HEK293 (cell line): ENCODE measurements around the gene HGS.

Experiments used
- CTCF ChIA-PET: fragments of 350-600 bp; formaldehyde crosslinking; extraction: SDS; loops from one replicate; lab custom pipeline; 2021; ENCODE audit warnings: antibody characterized with exemption; lab: Yijun Ruan, JAX
- POLR2A ChIA-PET: fragments of 300-600 bp; formaldehyde crosslinking; extraction: SDS; loops from one replicate; lab custom pipeline; 2020; ENCODE audit warnings: antibody characterized with exemption, inconsistent platforms; lab: Yijun Ruan, JAX
- H3K27ac ChIP-seq: fragments of 200-500 bp; sonication (Bioruptor generic); 2 replicates; pipeline ENCODE4 v1.5.1; 2014; ENCODE audit warnings: low read depth, low read length, control low read depth, inconsistent platforms; ENCODE audit errors: extremely low read depth
- H3K36me3 ChIP-seq, 2 experiments: fragments of 200-500 bp in 1 of 2; sonication (Bioruptor generic) in 1 of 2; 1 replicate in 1 of 2; 2 replicates in 1 of 2; pipeline ENCODE4 v1.5.1; 2014 to 2017; ENCODE audit warnings: inconsistent platforms in 2 of 2, low read length in 2 of 2; ENCODE audit not compliant: control insufficient read depth in 2 of 2, insufficient read depth in 1 of 2
- H3K4me1 ChIP-seq: fragments of 200-500 bp; sonication (Bioruptor generic); 2 replicates; pipeline ENCODE4 v1.5.1; 2014; ENCODE audit warnings: mild to moderate bottlenecking, low read length, inconsistent platforms; ENCODE audit not compliant: control insufficient read depth, insufficient read depth
- H3K4me3 ChIP-seq: 2 replicates; pipeline ENCODE4 v1.5.1; 2011; ENCODE audit warnings: low read depth, mild to moderate bottlenecking, control low read depth, low read length, moderate library complexity
- H3K9me3 ChIP-seq: fragments of 200-500 bp; sonication (Bioruptor generic); 2 replicates; pipeline ENCODE4 v1.5.1; 2014; ENCODE audit warnings: low read depth, low read length, inconsistent platforms; ENCODE audit not compliant: control insufficient read depth, insufficient read depth
- EGR2 ChIP-seq: fragments of 450-650 bp; formaldehyde crosslinking; IDR thresholded peaks from 2 replicates; pipeline ENCODE4 v1.5.1; 2016; ENCODE audit warnings: low read depth, missing biosample characterization, missing genetic modification characterization
- GFI1B ChIP-seq: fragments of 450-650 bp; formaldehyde crosslinking; IDR thresholded peaks from 2 replicates; pipeline ENCODE4 v1.5.1; 2016; ENCODE audit warnings: missing biosample characterization, missing genetic modification characterization
- GLIS1 ChIP-seq: fragments of 450-650 bp; formaldehyde crosslinking; IDR thresholded peaks from 2 replicates; pipeline ENCODE4 v1.5.1; 2016; ENCODE audit warnings: missing biosample characterization, missing genetic modification characterization
- GLIS2 ChIP-seq: fragments of 450-650 bp; formaldehyde crosslinking; IDR thresholded peaks from 2 replicates; pipeline ENCODE4 v1.5.1; 2016; ENCODE audit warnings: missing biosample characterization, missing genetic modification characterization
- HIC1 ChIP-seq: fragments of 450-650 bp; formaldehyde crosslinking; IDR thresholded peaks from 2 replicates; pipeline ENCODE4 v1.5.1; 2016; ENCODE audit warnings: missing biosample characterization, missing genetic modification characterization
- OVOL3 ChIP-seq: fragments of 450-650 bp; formaldehyde crosslinking; IDR thresholded peaks from 2 replicates; pipeline ENCODE4 v1.5.1; 2016; ENCODE audit warnings: missing biosample characterization, missing genetic modification characterization
- REPIN1 ChIP-seq: fragments of 450-650 bp; formaldehyde crosslinking; IDR thresholded peaks from 2 replicates; pipeline ENCODE4 v1.5.1; 2017; ENCODE audit warnings: missing biosample characterization, missing genetic modification characterization, low read depth
- TCF7L2 ChIP-seq: IDR thresholded peaks from 2 replicates; pipeline ENCODE4 v1.6.1; 2011; ENCODE audit warnings: low read depth, mild to moderate bottlenecking, inconsistent platforms, low read length, moderate library complexity, borderline replicate concordance
- WT1 ChIP-seq: fragments of 450-650 bp; formaldehyde crosslinking; IDR thresholded peaks from 2 replicates; pipeline ENCODE4 v1.5.1; 2016; ENCODE audit warnings: missing biosample characterization, missing genetic modification characterization
- ZBTB10 ChIP-seq: fragments of 450-650 bp; formaldehyde crosslinking; IDR thresholded peaks from 2 replicates; pipeline ENCODE4 v1.5.1; 2016; ENCODE audit warnings: missing biosample characterization, missing genetic modification characterization
- ZBTB44 ChIP-seq: fragments of 450-650 bp; IDR thresholded peaks from 2 replicates; pipeline ENCODE4 v1.5.1; 2018; ENCODE audit warnings: missing biosample characterization, mild to moderate bottlenecking, missing genetic modification characterization
- ZBTB8A ChIP-seq: fragments of 450-650 bp; formaldehyde crosslinking; IDR thresholded peaks from 2 replicates; pipeline ENCODE4 v1.5.1; 2016; ENCODE audit warnings: missing biosample characterization, missing genetic modification characterization
- ZFHX2 ChIP-seq: fragments of 450-650 bp; formaldehyde crosslinking; conservative IDR thresholded peaks from 2 replicates; pipeline ENCODE4 v1.5.1; 2016; ENCODE audit warnings: missing biosample characterization, missing genetic modification characterization
- ZNF140 ChIP-seq: fragments of 450-650 bp; formaldehyde crosslinking; IDR thresholded peaks from 2 replicates; pipeline ENCODE4 v1.5.1; 2016; ENCODE audit warnings: missing biosample characterization, missing genetic modification characterization
- ZNF302 ChIP-seq: fragments of 450-650 bp; formaldehyde crosslinking; IDR thresholded peaks from 2 replicates; pipeline ENCODE4 v1.5.1; 2016; ENCODE audit warnings: missing biosample characterization, missing genetic modification characterization, low read depth
- ZNF335 ChIP-seq: fragments of 450-650 bp; formaldehyde crosslinking; conservative IDR thresholded peaks from 2 replicates; pipeline ENCODE4 v1.5.1; 2016; ENCODE audit warnings: missing biosample characterization, missing genetic modification characterization
- ZNF394 ChIP-seq: fragments of 450-650 bp; formaldehyde crosslinking; IDR thresholded peaks from 2 replicates; pipeline ENCODE4 v1.5.1; 2016; ENCODE audit warnings: missing biosample characterization, missing genetic modification characterization, mild to moderate bottlenecking, moderate library complexity, borderline replicate concordance
- ZNF544 ChIP-seq: fragments of 450-650 bp; formaldehyde crosslinking; IDR thresholded peaks from 2 replicates; pipeline ENCODE4 v1.5.0; 2017; ENCODE audit warnings: missing biosample characterization, missing genetic modification characterization
- ZNF629 ChIP-seq: fragments of 450-650 bp; formaldehyde crosslinking; IDR thresholded peaks from 2 replicates; pipeline ENCODE4 v1.5.1; 2017; ENCODE audit warnings: missing biosample characterization, missing genetic modification characterization
- ZNF692 ChIP-seq: fragments of 450-650 bp; formaldehyde crosslinking; IDR thresholded peaks from 2 replicates; pipeline ENCODE4 v1.5.1; 2016; ENCODE audit warnings: missing biosample characterization, missing genetic modification characterization
- ZNF76 ChIP-seq: fragments of 450-650 bp; formaldehyde crosslinking; IDR thresholded peaks from 2 replicates; pipeline ENCODE4; 2016; ENCODE audit warnings: low read depth, missing biosample characterization, missing genetic modification characterization, borderline replicate concordance
- ZSCAN18 ChIP-seq: fragments of 450-650 bp; formaldehyde crosslinking; IDR thresholded peaks from 2 replicates; pipeline ENCODE4 v1.5.1; 2016; ENCODE audit warnings: missing biosample characterization, missing genetic modification characterization
- ZSCAN30 ChIP-seq: fragments of 450-650 bp; IDR thresholded peaks from 2 replicates; pipeline ENCODE4 v1.5.1; 2018; ENCODE audit warnings: missing biosample characterization, mild to moderate bottlenecking, missing genetic modification characterization, moderate library complexity
- TF ChIP-seq, protein P1 (sequence below): fragments of 450-650 bp; formaldehyde crosslinking; IDR thresholded peaks from 2 replicates; pipeline ENCODE4 v1.5.1; 2016; ENCODE audit warnings: missing biosample characterization, missing genetic modification characterization

HGS gene

GRCh38 chr17:81711814-81712467, 28.1 kb downstream of the HGS start, which contains the start of gene SLC25A10:
Gene SLC25A10 (plus strand): TSS chr17:81712284. CDS start chr17:81712427, 143 bp downstream.
- Histone ChIP-seq H3K9me3 (no peaks in the 10 kb centered on the region), H3K4me1 (peaks cover 9% of the 10 kb centered on the region; the same call in 1 of the 2 replicates), H3K27ac (peak within 1 kb of the TSS; percentile 87), H3K4me3 (peak within 1 kb of the TSS; percentile 73), H3K36me3 (peaks cover 0 to 57% of the 10 kb centered on the region in 2 experiments; a peak in 1 of 3 replicates)
- ChIA-PET POLR2A (interaction anchor here (0.5 to 6.4 kb wide), 13 partner anchors 10 to 317 kb away, joined by 3 to 55 read pairs (median 4); partner anchors contain the start of genes ARL16, BAHCC1, CENPX and HGS), CTCF (interaction anchor here (1.0 to 2.6 kb wide), 3 partner anchors 20 to 37 kb away, joined by 3 to 13 read pairs (median 4); no protein-coding TSS in a partner anchor)
- TF ChIP-seq WT1 (0 out of 2 replicates have a peak, but pooled peaks have one; percentile 9), ZBTB44 (tag by site-specific recombination) (peak; percentile 65; the same call in 1 of the 2 replicates), ZNF692 (tag by site-specific recombination) (peak; percentile 99), ZNF302 (tag by site-specific recombination) (no peak), ZNF394 (peak; percentile 22; the same call in 1 of the 2 replicates), GFI1B (tag by site-specific recombination) (no peak), ZNF629 (tag by site-specific recombination) (0 out of 2 replicates have a peak, but pooled peaks have one; percentile 44), ZSCAN30 (tag by site-specific recombination) (peak; percentile 87), ZNF544 (tag by site-specific recombination) (no peak), TCF7L2 (peak; percentile 95), OVOL3 (tag by site-specific recombination) (peak; percentile 2; the same call in 1 of the 2 replicates), ZNF76 (peak; percentile 53; the same call in 1 of the 2 replicates), HIC1 (peak; percentile 33; the same call in 1 of the 2 replicates), ZFHX2 (tag by site-specific recombination) (peak; percentile 70), ZSCAN18 (tag by site-specific recombination) (no peak), ZNF140 (tag by site-specific recombination) (no peak), GLIS1 (tag by site-specific recombination) (peak; percentile 94), REPIN1 (tag by site-specific recombination) (no peak), ZBTB10 (tag by site-specific recombination) (0 out of 2 replicates have a peak, but pooled peaks have one; percentile 20), ZBTB8A (tag by site-specific recombination) (peak; percentile 54; the same call in 1 of the 2 replicates), GLIS2 (tag by site-specific recombination) (peak; percentile 84), EGR2 (tag by site-specific recombination) (peak; percentile 58), ZNF335 (tag by site-specific recombination) (peak; percentile 71; the same call in 1 of the 2 replicates)
- TF ChIP-seq, protein P1, sequence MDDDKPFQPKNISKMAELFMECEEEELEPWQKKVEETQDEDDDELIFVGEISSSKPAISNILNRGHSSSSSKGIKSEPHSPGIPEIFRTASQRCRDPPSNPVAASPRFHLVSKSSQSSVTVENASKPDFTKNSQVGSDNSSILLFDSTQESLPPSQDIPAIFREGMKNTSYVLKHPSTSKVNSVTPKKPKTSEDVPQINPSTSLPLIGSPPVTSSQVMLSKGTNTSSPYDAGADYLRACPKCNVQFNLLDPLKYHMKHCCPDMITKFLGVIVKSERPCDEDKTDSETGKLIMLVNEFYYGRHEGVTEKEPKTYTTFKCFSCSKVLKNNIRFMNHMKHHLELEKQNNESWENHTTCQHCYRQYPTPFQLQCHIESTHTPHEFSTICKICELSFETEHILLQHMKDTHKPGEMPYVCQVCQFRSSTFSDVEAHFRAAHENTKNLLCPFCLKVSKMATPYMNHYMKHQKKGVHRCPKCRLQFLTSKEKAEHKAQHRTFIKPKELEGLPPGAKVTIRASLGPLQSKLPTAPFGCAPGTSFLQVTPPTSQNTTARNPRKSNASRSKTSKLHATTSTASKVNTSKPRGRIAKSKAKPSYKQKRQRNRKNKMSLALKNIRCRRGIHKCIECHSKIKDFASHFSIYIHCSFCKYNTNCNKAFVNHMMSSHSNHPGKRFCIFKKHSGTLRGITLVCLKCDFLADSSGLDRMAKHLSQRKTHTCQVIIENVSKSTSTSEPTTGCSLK (tag by site-specific recombination) = no peak
